Heart left ventricle (tissue), 16 donors: ENCODE results near the gene UFC1. TPM values are rescaled to one million over a fixed set of nuclear protein-coding genes. Genes with fewer than 3 reads are reported as not detected.

ENCODE experiments used
- ATAC-seq, 4 donors: fragments of 200-7000 bp; cut with Tn5 transposase; one replicate each; pipeline ENCODE4 v1.9.1; 2020 to 2022; ENCODE audit warnings: moderate library complexity in 4 of 4, mild to moderate bottlenecking in 3 of 4, moderate number of reproducible peaks in 1 of 4
- DNase-seq, 5 donors: peaks; one replicate each; pipeline ENCODE4 v3.0.0-alpha.2; 2020
- H3K27ac ChIP-seq, 12 donors: fragments of 200-600 bp; sonication (generic) in 4 of 12; one replicate each; pipeline versions ENCODE4 v1.5.0 to v1.8.0; 2016 to 2022; ENCODE audit warnings: mild to moderate bottlenecking in 2 of 12
- H3K27me3 ChIP-seq, 9 donors: fragments of 200-600 bp; sonication (generic) in 2 of 9; one replicate each; pipeline versions ENCODE4 v1.5.1 to v1.8.0; 2016 to 2022; ENCODE audit warnings: mild to moderate bottlenecking in 3 of 9
- H3K36me3 ChIP-seq, 9 donors: fragments of 200-600 bp; sonication (generic) in 2 of 9; one replicate each; pipeline versions ENCODE4 v1.5.0 to v1.8.0; 2018 to 2022; ENCODE audit warnings: mild to moderate bottlenecking in 2 of 9
- H3K4me1 ChIP-seq, 12 donors: fragments of 200-600 bp; sonication (generic) in 4 of 12; one replicate each; pipeline versions ENCODE4 v1.5.0 to v1.8.0; 2016 to 2022; ENCODE audit warnings: mild to moderate bottlenecking in 3 of 12
- H3K4me3 ChIP-seq, 12 donors: fragments of 200-600 bp; sonication (generic) in 4 of 12; one replicate each; pipeline versions ENCODE4 v1.5.0 to v1.8.0; 2017 to 2022; ENCODE audit warnings: mild to moderate bottlenecking in 9 of 12, moderate library complexity in 4 of 12
- H3K9me3 ChIP-seq, 12 donors: fragments of 200-600 bp; sonication (generic) in 4 of 12; one replicate each; pipeline versions ENCODE4 v1.5.0 to v1.8.0; 2016 to 2022; ENCODE audit warnings: mild to moderate bottlenecking in 1 of 12
- CTCF ChIP-seq, 12 donors: fragments of 200-600 bp; sonication (generic) in 4 of 12; IDR thresholded peaks; one replicate each; pipeline versions ENCODE4 v1.5.0 to v1.8.0; 2018 to 2022; ENCODE audit warnings: antibody characterized with exemption in 12 of 12, mild to moderate bottlenecking in 5 of 12
- POLR2A ChIP-seq, 2 donors: fragments of 450-650 bp; IDR thresholded peaks; one replicate each; pipeline ENCODE4 v1.6.1; 2017; ENCODE audit warnings: antibody characterized with exemption in 2 of 2, mild to moderate bottlenecking in 2 of 2, moderate library complexity in 2 of 2
- WGBS, 4 donors: extraction: QIAGEN DNeasy Blood & Tissue Kit in 2 of 4; methylation state at CpG; one replicate each; pipeline versions ENCODE4 v1.1.5 to v1.1.7; 2013 to 2018; 5-methylcytosine and 5-hydroxymethylcytosine counted together
- intact Hi-C, 10 donors: fragments of 100-400 bp; cut with DNase I; formaldehyde crosslinking; loops; one replicate each; pipeline versions ENCODE4 v1.11.1 to v1.14.2; 2022
- long read RNA-seq, 3 donors: library from polyadenylated mRNA; unstranded; transcript quantifications; one replicate each; pipeline ENCODE4 v2.0.0, GENCODE V29; 2020 to 2021
- polyA plus RNA-seq, 2 donors: library from polyadenylated mRNA; stranded (reverse); fragments of 200-250 nt; gene quantifications; one replicate each; pipeline ENCODE4 v1.2.3, GENCODE V29; 2013
- total RNA-seq, 9 donors: library from RNA; depleted of rRNA in 2 of 9; stranded (reverse); fragments of >200 nt in 2 of 9; fragmentation: NEBNext Ultra II Directional in 3 of 9; extraction: Animal tissue kit (Norgen Biotek cat#: 25700) in 3 of 9; gene quantifications; one replicate each; pipeline versions ENCODE4 v1.1.0 to v1.2.4, GENCODE V29; 2016 to 2023
- donor health status: ischemic (EF 13 %, LVEDD 7.1; RV severe dilation, severe dysfunction).
- donor health status: healthy with polysubstance abuse.
- donor health status: DM: no; HTN: yes; CAD: no.
- donor health status: DM: no; HTN: no; CAD: no.
- donor health status: ischemic (EF 25% LVEDD 6.9; RV normal size, moderate dysfunction).
- donor health status: ischemic (EF 25% LVEDD 5.7; RV mildly dilated, moderate dysfunction).
- donor health status: healthy.
- donor health status: DM: yes; HTN: yes; CAD: no.
- donor health status: ischemic (EF 35%, LVEDD 5.7; RV mildly dilated, moderate dysfunction).
- donor health status: nonischemic (EF 11% LVEDD 7.7; RV severe dilation, severe dysfunction).
- donor health status: DM: yes; HTN: yes; CAD: no.
- donor health status: PGD.
- donor health status: ischemic (EF 29% LVEDD 5.4; RV normal size, mild dysfunction).
- donor health status: nonischemic (EF 23%, LVEDD 6.1; RV moderate dilation, normal function).

UFC1 gene
- total RNA-seq (10 to 100 TPM; 54.4 to 86.9 (median 73.2) TPM), polyA plus RNA-seq (100 to 1,000 TPM in 1 of 2 donors, 10 to 100 TPM in 1; 60.7 to 131 TPM)
- long read RNA-seq, donor 1, transcript UFC1-201 (6 exons, 1,114 nt) = major isoform, 30 of 34 reads
- long read RNA-seq, donor 1, partial matches to known transcripts = 3 of 34 reads
- long read RNA-seq, donor 1, other reads (novel, unspliced or antisense) = 0 of 34 reads
- long read RNA-seq, donor 2, transcript UFC1-201 (6 exons, 1,114 nt) = major isoform, 68 of 77 reads
- long read RNA-seq, donor 2, partial matches to known transcripts = 3 of 77 reads
- long read RNA-seq, donor 2, other reads (novel, unspliced or antisense) = 3 of 77 reads
- long read RNA-seq, donor 3, transcript UFC1-201 (6 exons, 1,114 nt) = major isoform, 34 of 36 reads
- long read RNA-seq, donor 3, partial matches to known transcripts = 0 of 36 reads
- long read RNA-seq, donor 3, other reads (novel, unspliced or antisense) = 2 of 36 reads

- DNase-seq = peak; percentile 80 to 87 (median 84)
- intact Hi-C loops = loop anchor here in 2 of 10 donors (1.0 to 5.0 kb wide), 2 partner anchors 21 to 157 kb away; no protein-coding TSS in a partner anchor
- Histone ChIP-seq H3K9me3 (no peaks in the 10 kb centered on the region), H3K27me3 (no peaks in the 10 kb centered on the region), H3K36me3 (peaks cover 0 to 22% (median 15%) of the 10 kb centered on the region in 9 donors), H3K4me3 (peak within 1 kb of the TSS; percentile 59 to 93 (median 80)), H3K27ac (peak within 1 kb of the TSS; percentile 79 to 99 (median 94)), H3K4me1 (peaks cover 0 to 27% (median 11%) of the 10 kb centered on the region in 12 donors)
- 0 to 2% (median 1%) methylated on average over 33 of the region's 33 CpGs for WGBS, 4 donors
- ATAC-seq = peak; percentile 90 to 95 (median 94)
- TF ChIP-seq CTCF (IDR thresholded peaks at IDR 0.05) = no peak
- peak in 1 of 2 donors; percentile 33 for TF ChIP-seq POLR2A (IDR thresholded peaks at IDR 0.05)
Measured at GRCh38 chr1:161153682-161154337, at the start of gene UFC1. TSS of gene UFC1 (plus strand) at chr1:161153978. CDS start at chr1:161153998, 20 bp downstream.

- 96 to 100% (median 97%) methylated on average over 1 of the region's 1 CpG for WGBS, 4 donors
- no peak overlapping the region for H3K4me3 ChIP-seq
- DNase-seq = no peak
- intact Hi-C loops = no loop called here
- no peak for ATAC-seq
- no peaks in the 10 kb centered on the region for H3K9me3 ChIP-seq
- peaks cover 0 to 5% (median 0%) of the 10 kb centered on the region in 12 donors for H3K4me1 ChIP-seq
- H3K36me3 ChIP-seq = peaks cover 0 to 36% (median 20%) of the 10 kb centered on the region in 9 donors
- TF ChIP-seq CTCF (IDR thresholded peaks at IDR 0.05) (no peak), POLR2A (IDR thresholded peaks at IDR 0.05) (no peak)
- no peaks in the 10 kb centered on the region for H3K27me3 ChIP-seq
- no peak overlapping the region for H3K27ac ChIP-seq
Measured at GRCh38 chr1:161106431-161106830, 47.3 kb upstream of the UFC1 start.

GRCh38 chr1:161111117-161111516 is 42.7 kb upstream of the UFC1 start:
- 90 to 99% (median 93%) methylated on average over 3 of the region's 3 CpGs for WGBS, 4 donors
- no peak for TF ChIP-seq CTCF (IDR thresholded peaks at IDR 0.05)
- no peak for TF ChIP-seq POLR2A (IDR thresholded peaks at IDR 0.05)
- Histone ChIP-seq H3K27ac (no peak overlapping the region), H3K4me3 (no peak overlapping the region), H3K27me3 (no peaks in the 10 kb centered on the region), H3K4me1 (peaks cover 0 to 49% (median 25%) of the 10 kb centered on the region in 12 donors), H3K9me3 (no peaks in the 10 kb centered on the region), H3K36me3 (peaks cover 0 to 32% (median 9%) of the 10 kb centered on the region in 9 donors)
- ATAC-seq (no peak), DNase-seq (no peak)
- intact Hi-C loops = no loop called here

GRCh38 chr1:161111527-161111926 is 42.3 kb upstream of the UFC1 start:
- WGBS, 4 donors = 76 to 84% (median 83%) methylated on average over 2 of the region's 2 CpGs
- intact Hi-C loops = no loop called here
- Histone ChIP-seq H3K27ac (peak overlapping the region in 1 of 12 donors; percentile 53), H3K4me3 (no peak overlapping the region), H3K27me3 (no peaks in the 10 kb centered on the region), H3K9me3 (no peaks in the 10 kb centered on the region), H3K4me1 (peaks cover 0 to 53% (median 29%) of the 10 kb centered on the region in 12 donors), H3K36me3 (peaks cover 0 to 32% (median 9%) of the 10 kb centered on the region in 9 donors)
- TF ChIP-seq CTCF (IDR thresholded peaks at IDR 0.05) = no peak
- TF ChIP-seq POLR2A (IDR thresholded peaks at IDR 0.05) = no peak
- ATAC-seq (no peak), DNase-seq (no peak)
